Mucosa of gallbladder (tissue), 1 donor: Measurements from ENCODE around the gene HLA-DRB1. TPM values are rescaled to one million over a fixed set of nuclear protein-coding genes. Genes with fewer than 3 reads are reported as not detected.
"Not testable (repeated sequence)": the region's sequence is repeated elsewhere in the genome, so short reads cannot be mapped to it uniquely, and the experiment has no call there.

ENCODE experiments used
- DNase-seq: peaks from one replicate; pipeline ENCODE4 v3.0.0-alpha.2; 2020; ENCODE audit warnings: low spot score
- total RNA-seq: library from RNA; stranded (reverse); gene quantifications from one replicate; pipeline ENCODE4 v1.2.1, GENCODE V29; 2021
- donor health status: DM: no; HTN: no; CAD: no.

HLA-DRB1 gene
- total RNA-seq, 1 donor from 2014 or later: 174 TPM

DNA sequence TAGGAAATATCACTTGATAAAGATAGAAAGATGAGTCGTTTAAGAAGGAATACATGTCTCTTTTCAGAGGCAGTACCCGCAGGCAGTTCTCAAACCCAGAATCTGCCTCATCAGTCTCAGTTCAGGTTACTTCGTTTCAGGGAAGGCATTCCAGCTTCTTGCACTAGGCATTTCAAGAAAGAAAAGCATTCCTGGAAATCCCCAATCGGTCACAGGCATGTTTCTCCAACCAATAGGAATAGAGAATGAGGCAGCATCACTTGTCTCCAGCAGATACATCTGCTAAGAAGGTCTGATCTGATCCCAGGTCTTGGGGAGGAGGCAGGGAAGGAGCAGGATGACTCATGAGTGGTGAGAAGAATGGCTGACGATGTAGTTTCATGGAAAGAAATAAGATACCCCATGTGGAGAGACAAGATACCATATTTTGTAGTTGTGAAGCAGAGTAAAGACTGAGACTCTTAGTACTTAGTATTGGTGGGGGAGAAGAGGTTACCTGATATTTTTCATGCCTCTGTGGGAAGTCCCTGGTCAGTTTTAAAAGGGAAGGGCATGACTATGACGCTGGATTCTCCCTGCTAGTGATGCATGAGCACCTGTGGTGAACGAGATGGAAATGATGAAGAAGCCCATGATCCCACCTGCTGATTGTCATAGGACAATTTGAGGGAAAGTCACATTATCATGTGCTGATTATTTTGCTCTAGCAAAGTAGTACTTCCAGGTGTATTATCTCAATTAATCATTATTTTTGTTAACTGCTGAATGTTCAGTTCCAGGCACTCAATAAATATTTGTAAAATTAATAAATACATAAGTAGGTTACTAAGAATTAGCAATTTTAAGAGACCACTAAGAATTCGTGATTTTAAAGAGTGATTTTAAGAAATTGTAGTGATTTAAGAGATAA is 20.3 kb upstream of the HLA-DRB1 start:
- peak; percentile 81 for DNase-seq

DNA sequence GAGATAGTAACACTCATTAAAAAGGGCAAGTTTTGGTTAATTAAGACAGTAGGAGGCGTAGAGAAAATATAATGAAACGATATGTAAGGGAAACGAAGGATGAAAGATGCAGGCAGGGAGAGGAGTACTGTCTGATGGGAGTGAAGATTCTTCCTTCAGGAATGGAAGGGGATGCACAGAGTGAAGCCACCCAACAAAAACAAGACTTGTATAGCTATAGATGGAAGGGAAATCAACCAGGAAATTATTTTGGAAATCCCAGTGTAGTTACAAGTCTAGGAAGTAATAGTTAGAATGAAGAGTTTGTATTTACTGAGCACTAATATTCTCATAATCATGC is 19.7 kb upstream of the HLA-DRB1 start:
- no peak for DNase-seq

DNA sequence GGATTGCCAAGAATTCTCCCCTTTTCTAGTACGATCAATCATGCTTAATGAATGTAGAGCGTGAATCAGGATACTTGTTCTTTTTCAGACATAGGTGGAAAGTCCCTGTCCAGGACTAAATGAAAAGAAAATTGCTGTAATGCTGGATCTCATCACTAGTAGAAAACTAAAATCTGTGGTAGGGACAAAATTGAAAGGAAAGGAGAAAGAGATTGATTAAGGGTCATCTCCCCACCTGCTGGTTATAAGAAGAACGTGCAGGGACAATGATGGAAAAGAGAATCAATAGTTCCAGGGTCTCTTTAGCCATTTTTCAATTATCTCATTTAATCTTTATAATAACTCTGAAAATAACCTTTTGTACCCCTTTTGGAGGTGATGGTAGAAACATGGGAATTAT is 18.7 kb upstream of the HLA-DRB1 start:
- DNase-seq: no peak

DNA sequence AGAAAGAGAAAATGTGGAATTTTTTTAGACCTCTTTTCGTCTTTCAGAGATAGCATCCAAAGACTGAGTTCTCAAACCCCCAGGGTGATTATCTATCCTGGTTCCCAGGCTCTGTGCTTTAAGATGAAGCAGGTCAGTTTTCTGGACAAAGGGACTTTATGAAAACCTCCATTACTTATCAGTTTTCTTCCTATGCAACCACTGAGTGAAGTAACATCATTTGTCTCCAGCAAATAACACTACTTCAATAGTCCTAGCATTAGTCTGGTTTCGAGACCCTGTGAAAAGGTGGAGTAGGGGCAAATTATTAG is 18.3 kb upstream of the HLA-DRB1 start:
- no peak for DNase-seq

DNA sequence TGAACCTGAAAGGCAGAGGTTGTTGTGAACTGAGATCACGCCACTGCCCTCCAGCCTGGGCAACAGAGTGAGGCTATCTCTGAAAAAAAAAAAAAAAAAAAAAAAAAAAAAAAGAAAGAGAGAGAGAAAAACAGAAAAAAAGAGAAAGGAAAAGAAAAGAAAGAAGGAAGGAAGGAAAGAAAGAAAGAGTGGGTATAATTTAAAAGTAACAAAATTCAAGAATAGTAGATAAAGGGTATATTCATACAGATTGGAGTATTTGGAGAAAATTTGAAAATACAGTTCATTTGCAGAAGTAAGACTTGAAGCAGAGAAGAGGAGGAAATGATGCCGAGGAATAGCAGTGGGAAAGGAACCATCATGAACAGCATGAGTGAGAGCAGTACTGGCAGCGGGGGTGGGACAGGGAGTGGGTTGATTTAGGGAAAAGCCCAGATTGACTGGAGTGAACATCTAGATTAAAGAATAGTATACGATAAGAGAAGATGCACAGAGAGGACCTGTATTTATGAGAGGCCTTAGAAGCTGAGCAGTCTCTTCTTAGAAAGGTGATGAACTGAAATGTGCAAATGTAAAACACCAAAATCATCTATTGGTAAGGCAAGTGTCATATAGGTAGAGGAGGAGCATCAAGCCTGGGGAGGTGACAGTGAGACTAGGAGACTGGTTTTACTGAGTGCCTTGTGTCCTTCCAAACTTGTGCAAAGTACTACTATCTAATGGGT is 17.8 kb upstream of the HLA-DRB1 start:
- no peak for DNase-seq

DNA sequence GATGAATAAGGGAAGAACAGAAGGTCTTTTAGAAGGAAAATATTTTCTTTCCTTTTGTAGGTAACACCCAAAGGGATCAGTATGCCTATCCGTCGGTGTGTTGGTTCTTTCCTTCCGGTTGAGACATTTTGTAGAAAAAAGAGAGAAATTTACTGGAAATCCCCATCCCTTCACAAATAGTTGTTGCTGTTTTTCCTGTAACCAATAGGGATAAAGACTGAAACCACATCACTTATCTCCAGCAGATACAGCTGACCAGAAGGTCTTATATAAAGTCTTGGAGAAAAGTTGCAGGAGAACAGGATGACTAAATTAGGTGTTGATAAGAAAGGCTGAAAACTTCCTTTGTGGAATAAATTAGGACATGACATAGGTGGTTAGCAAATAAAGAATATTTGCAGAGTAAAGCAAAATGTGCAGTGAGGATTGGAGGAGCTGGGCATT is 14.8 kb upstream of the HLA-DRB1 start:
- DNase-seq: no peak

DNA sequence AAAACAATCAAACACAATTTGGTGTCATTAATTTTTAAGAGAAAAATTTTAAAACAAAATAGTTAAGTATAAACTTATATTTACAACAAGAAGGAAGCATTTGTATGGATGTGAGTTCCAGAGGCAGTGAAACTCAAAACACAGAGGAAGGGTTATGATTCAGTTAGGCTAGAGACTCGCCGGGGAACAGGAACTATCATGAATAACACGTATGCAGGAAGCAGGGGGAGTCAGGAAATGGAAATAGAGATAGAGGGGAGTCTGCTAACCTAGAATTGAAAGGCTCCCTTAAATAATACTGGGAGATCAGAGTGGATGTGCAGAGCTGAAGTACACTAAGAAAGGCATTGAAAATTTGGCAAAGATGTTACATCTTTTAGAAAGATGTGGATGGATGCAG is 14.2 kb upstream of the HLA-DRB1 start:
- DNase-seq: no peak

DNA sequence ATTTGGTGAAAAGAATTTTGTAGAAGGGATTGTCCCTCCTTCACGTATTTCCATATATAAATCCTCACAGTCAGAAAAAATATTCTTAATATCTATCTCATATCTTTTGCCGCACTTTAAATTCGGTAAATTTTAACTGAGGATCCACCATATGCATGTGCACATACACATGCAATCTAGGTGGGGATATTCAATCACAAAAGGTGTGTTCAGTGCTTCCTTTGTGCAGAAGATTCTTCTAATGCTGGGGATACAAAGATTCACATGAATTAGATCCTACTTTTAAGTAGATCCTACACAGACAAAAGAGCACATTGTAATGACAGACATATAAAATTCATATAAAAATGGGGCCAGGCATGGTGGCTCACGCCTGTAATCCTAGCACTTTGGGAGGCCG is 13.6 kb upstream of the HLA-DRB1 start:
- no peak for DNase-seq

DNA sequence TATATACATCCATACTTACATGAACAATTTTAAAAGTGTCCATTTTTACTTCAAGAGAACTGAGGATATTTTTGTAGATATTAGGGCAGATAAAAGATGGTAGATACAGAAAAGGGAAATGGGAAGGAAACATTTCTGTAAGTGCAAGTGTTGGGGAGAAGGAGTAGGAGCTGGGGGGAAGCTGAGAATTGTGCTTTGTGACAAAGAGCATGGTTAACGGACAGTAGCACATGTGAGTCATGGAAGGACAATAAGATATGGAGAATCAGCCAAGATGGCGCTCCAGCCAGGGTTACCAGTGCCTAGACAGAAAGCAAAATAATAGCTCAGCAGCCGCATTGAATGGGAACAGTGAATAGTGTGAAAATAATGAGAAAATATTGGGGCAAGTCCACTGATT is 12.7 kb upstream of the HLA-DRB1 start:
- DNase-seq: no peak

DNA sequence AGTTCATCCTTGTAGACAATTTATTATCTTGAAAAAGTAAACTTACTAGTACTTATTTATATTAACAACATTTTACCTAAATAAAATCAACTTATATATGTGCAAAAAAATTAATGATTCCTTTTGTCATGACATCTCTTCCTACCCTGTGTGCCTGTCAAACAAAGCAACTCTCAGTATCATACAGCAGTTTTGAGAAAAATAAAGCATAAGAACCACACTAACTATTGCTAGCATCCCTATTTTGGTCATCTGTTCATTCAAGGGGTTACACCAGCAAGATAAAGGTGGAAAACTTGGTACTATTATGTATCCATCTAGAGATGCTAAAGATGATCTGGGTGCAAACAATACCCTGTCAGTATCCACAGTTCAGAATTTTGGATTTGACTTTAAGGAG is 7.4 kb upstream of the HLA-DRB1 start:
- no peak for DNase-seq

DNA sequence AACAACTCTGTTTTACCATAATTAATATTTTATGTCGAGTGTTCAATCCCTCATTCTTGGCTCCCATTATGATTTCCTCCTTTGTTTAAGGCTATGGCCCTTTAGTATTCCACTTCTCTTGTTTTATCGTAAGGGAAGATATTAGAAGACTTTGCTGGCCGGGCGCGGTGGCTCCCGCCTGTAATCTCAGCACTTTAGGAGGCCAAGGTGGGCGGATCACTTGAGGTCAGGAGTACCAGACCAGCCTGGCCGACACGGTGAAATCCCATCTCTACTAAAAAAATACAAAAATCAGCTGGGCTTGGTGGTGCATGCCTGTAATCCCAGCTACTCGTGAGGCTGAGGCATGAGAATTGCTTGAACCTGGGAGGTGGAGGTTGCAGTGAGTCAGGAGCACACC is 1.1 kb upstream of the HLA-DRB1 start:
- DNase-seq: not testable (repeated sequence)

DNA sequence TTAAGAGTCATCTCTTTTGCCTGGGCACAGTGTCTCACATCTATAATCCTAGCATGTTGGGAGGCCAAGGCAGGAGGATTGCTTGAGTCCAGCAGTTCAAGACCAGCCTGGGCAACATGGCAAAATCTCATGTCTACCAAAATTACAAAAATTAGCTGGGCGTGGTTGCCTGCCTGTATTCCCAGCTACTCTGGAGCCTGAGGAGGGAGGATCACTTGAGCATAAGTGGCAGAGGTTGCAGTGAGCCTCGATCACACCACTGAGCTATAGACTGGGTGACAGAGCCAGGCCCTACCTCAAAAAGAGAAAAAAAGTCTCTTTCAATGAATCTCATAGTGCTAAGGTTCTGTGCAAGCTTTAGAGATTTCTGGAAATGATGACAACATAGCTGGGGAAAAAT is 1.5 kb downstream of the HLA-DRB1 start:
- DNase-seq: no peak

DNA sequence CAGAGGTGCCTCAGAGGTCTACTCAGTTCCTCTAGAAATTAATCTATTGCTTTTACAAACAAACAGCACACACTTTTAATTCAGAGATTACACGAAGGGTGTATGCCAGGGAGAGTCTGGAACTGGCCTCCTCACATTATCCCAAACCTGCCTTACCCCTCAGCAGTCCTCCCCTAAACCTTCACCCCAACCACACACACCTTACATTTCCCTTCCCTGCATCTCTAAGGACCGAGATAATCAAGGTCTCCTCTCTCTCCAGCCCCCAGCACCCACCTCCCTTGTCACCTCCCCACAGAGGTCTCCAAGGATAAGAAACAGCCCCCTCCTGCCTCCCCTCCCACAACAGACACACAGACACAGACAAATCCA is 6.1 kb downstream of the HLA-DRB1 start:
- no peak for DNase-seq

DNA sequence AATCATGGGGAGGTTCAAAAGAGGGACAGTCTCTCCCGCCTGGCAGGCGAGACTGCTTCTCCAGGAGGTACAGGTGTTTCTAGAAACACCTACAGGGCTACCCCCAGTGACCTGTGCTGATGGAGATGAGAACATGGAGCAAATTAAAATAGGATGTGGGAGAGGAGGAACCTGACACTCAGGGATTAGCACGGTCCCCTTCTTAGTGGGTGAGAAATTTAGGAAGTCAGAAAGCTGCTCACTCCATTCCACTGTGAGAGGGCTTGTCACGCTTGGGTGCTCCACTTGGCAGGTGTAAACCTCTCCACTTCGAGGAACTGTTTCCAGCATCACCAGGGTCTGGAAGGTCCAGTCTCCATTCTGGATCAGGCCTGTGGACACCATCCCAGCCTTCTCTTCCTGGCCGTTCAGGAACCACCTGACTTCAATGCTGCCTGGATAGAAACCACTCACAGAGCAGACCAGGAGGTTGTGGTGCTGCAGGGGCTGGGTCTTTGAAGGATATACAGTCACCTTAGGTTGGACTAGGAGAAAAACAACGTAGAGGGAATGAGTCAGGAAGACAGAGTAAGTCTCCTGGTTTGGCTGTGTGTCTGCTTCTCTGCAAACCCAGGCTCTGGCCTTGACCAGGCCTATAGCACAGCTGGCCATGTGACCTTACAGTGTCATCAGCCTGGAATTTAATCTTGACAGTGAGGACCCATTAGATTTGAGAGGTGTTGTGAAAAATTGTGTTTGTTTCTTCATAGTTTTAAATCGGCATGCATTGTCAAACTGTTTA is 8.1 kb downstream of the HLA-DRB1 start:
- no peak for DNase-seq

DNA sequence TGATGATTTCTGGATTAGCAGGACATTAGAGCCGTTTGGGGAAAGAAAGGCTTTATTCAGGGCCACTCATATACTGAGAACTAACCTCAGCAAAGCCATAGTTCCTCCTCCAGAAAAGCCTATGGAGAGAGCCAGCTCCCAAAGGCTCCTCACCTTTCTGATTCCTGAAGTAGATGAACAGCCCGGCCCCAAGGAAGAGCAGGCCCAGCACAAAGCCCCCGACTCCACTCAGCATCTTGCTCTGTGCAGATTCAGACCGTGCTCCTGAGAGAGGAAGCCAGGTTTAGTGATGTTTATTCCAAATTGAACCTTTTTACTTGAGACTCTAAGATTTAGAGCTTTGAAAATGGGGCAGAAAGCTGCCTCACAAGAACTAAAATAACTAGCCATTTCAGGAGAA is 9.1 kb downstream of the HLA-DRB1 start:
- no peak for DNase-seq

DNA sequence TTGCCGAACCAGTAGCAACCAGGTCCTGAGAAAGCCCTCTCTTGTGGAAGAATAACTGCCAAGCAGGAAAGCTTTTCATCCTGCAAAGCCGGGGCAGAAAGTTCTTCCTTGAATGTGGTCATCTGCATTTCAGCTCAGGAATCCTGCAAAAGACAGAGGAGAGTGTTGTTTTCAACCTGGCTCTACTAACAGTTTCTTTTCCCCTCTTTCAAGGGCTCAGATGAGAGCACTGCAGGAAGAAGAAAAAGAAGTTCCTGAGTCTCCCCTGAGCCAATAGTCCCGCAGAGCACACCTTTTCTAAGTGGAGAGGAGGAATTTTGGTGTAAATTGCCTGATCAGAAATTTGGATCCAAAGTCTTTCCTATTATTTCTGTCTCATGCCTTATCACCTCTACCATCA is 10.7 kb downstream of the HLA-DRB1 start:
- DNase-seq: no peak

DNA sequence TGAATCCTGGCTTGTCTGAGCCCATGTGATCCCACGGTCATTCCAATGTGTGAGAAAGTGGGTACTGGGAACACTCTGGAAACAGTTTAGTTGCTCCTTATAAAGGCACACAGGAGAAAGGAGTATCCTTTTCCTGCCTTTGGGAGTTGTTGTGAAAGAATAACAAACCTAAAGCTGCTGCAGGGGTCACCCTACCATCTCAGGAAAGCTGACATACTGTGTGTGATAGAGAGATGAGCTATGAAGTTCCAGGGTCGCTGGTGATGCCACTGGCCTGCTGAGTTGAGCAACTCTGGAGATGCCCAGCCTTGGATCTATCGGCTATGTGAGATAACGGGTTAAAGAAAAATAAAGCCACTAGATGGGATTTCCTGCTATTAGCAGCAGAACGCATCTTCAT is 12.2 kb downstream of the HLA-DRB1 start:
- DNase-seq: not testable (repeated sequence)

DNA sequence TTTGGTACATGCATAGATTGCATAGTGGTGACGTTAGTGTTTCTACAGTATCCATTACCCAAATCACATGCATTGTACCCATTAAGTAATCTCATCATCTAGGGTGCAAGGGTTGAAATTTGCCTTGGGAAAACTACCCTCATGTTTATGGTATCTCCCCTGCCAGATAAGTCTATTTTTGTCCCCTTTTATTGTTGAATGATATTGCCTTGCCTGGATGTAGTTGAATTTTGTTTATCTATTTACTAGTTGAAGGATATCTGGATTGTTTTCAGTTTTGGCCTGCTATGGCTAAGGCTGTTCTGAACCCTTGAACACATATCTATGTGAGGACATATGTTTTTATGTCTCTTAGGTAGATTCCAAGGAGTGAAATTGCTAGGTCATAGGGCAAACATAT is 13.4 kb downstream of the HLA-DRB1 start:
- no peak for DNase-seq

DNA sequence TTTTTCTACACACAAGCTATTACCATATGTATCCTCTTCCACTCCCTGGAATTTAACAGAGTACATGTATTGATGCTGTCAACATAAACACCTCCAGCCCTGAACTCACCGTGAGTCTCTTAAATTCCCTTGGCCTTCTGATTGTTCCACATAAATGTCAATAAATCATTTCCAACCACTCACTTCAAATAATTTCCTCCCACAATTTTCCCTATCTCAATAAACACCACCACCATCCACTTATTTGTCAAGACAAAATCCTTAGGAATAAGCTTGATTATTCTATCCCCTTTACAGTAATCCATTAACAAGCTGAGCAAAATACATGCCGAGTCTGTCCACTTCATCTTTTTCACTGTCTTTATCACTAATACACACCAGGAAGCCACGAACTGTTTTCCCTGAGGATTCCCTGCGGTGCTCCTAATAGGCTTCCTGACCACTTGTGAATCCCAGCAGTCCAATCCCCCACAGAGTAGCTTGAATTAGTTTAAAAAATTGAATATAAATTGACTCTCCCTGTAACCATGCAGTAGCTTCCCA is 19.2 kb downstream of the HLA-DRB1 start:
- no peak for DNase-seq

DNA sequence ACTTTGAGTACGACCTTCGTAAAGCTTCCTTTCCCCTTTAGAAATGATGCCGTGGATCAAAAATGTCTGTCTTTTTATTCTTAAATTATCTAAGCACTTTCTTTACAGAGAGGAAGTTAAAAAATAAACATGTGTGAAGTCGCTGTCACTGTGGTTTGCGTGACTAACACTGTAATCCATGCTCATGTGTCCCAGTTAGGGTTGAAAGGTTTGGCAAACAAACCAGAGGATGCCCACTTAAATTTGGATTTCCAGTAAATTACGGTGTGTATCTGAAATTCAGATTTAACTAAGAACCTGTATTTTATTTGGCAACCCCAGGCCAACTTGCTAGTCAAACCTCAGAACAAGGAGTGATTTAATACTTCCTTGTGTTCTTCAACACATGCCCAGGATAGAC is 21.1 kb downstream of the HLA-DRB1 start:
- no peak for DNase-seq

DNA sequence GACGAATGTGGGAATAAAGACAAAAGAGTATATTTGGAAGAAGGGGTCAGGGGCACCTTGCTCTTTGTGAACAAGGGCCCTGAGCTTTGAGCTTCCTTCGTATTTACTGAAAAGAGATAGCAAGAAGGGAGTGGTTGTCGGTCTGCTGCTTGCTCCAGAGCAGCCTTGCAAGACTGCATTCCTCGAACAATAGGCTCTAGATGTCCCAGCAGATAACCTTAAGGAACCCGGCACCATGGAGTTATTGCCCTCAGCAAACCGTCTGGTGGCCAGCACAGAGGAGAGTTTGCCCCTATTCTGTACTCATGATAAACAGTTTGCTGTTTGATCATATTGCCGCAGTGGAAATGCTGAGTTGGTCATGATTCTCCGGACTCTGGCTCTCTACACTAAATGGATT is 22.7 kb downstream of the HLA-DRB1 start:
- DNase-seq: no peak

DNA sequence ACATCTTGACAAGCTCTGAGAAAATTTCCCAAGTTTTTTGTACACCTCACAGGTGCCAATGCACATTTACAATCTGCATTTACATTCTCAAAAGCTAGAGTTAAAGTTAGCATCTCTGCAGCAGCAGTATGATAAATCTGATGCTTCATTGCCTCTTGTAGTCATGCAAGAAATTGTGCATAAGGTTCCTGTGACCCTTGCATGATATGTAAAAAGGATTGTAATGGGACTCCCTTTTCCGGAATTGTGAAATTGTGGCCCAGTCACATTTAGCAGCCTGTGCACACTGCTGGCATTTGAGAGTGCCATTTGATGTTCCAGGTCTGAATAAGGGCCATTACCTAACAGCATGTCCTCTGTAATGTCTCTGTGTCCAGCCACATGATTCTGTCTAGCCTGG is 24.1 kb downstream of the HLA-DRB1 start:
- no peak for DNase-seq
